GM12892 (cell line): ENCODE measurements around the gene SP4.

Source experiments
- POLR2A ChIP-seq: IDR thresholded peaks from 2 replicates; pipeline ENCODE4 v1.6.1; 2011; ENCODE audit warnings: low read depth, low read length, control low read depth
- POLR2AphosphoS5 ChIP-seq: IDR thresholded peaks from 2 replicates; pipeline ENCODE4 v1.6.1; 2011; ENCODE audit warnings: low read depth, low read length, control low read depth
- TAF1 ChIP-seq: IDR thresholded peaks from 2 replicates; pipeline ENCODE4 v1.6.1; 2011; ENCODE audit warnings: low read depth, mild to moderate bottlenecking, control low read depth, low read length, borderline replicate concordance

- TF ChIP-seq POLR2AphosphoS5 (no peak), POLR2A (no peak), TAF1 (no peak)
Measured at GRCh38 chr7:21507627-21508343, 79.9 kb downstream of the SP4 start.
